K562 (cell line): ENCODE data around the gene SLCO2A1. TPM values are rescaled to one million over a fixed set of nuclear protein-coding genes. Genes with fewer than 3 reads are reported as not detected.

ENCODE experiments used
- ATAC-seq: fragments of 200-7000 bp; cut with Tn5 transposase; 3 replicates; pipeline ENCODE4 v1.9.1; 2020; ENCODE audit warnings: moderate library complexity
- BruUV-seq: library from RNA; stranded (reverse); fragments of 400-500 nt; replicated peaks from 2 replicates; lab custom pipeline; 2021; lab: Mats Ljungman, UMichigan
- CTCF ChIA-PET: fragments of 300-600 bp; formaldehyde crosslinking; extraction: SDS; loops from one replicate; lab custom pipeline; 2021; ENCODE audit warnings: low intra/inter-chr PET ratio; lab: Yijun Ruan, JAX
- POLR2A ChIA-PET: fragments of 300-600, 350-650 bp; sonication (Branson Sonifier 250); formaldehyde crosslinking; extraction: SDS; loops from one replicate; lab custom pipeline; 2021; ENCODE audit warnings: antibody characterized with exemption, inconsistent platforms; lab: Yijun Ruan, JAX
- DNase-seq, 4 experiments: peaks; one replicate each; pipeline versions ENCODE4 v3.0.0 to v3.0.0-alpha.2; 2011 to 2018; ENCODE audit warnings: low spot score in 3 of 4, mixed read lengths in 3 of 4; ENCODE audit errors: extremely low read depth in 1 of 4
- FAIRE-seq: peaks from 2 replicates; lab custom pipeline; 2011; peaks lifted over from hg19 to GRCh38; lab: Jason Lieb, UNC
- H2AFZ ChIP-seq: 2 replicates; pipeline ENCODE4 v1.6.0; 2011; ENCODE audit warnings: low read depth, low read length, control low read depth, inconsistent platforms
- H3K27ac ChIP-seq: fragments of 200-600 bp; 3 replicates; pipeline ENCODE4 v1.8.0; 2011; ENCODE audit warnings: low read depth, mild to moderate bottlenecking, control low read depth, inconsistent platforms, low read length, moderate library complexity, mixed read lengths; ENCODE audit errors: extremely low read depth
- H3K27me3 ChIP-seq, 2 experiments: fragments of 300-600 bp in 1 of 2; 2 replicates in 1 of 2; 3 replicates in 1 of 2; pipeline versions ENCODE4 v1.6.0 to v1.8.0; 2011; ENCODE audit warnings: inconsistent platforms in 2 of 2, low read length in 2 of 2, mild to moderate bottlenecking in 1 of 2, mixed read lengths in 1 of 2, moderate library complexity in 1 of 2; ENCODE audit not compliant: control insufficient read depth in 2 of 2, insufficient read depth in 2 of 2
- H3K36me3 ChIP-seq: fragments of 300-600 bp; 3 replicates; pipeline ENCODE4 v1.8.0; 2011; ENCODE audit warnings: mild to moderate bottlenecking, low read length, inconsistent platforms; ENCODE audit not compliant: control insufficient read depth, insufficient read depth
- H3K4me1 ChIP-seq, 2 experiments: fragments of 200-600 bp in 1 of 2; replicated peaks in 1 of 2; 2 replicates in 1 of 2; 3 replicates in 1 of 2; pipeline versions ENCODE4 v1.5.1 to v1.8.0; 2011; ENCODE audit warnings: inconsistent platforms in 2 of 2, low read length in 2 of 2, mild to moderate bottlenecking in 1 of 2, mixed read lengths in 1 of 2, moderate library complexity in 1 of 2; ENCODE audit not compliant: control insufficient read depth in 2 of 2, insufficient read depth in 2 of 2
- H3K4me2 ChIP-seq: 2 replicates; pipeline ENCODE4 v1.6.1; 2011; ENCODE audit warnings: low read length, control low read depth, inconsistent platforms, mixed read lengths; ENCODE audit not compliant: insufficient read depth
- H3K4me3 ChIP-seq: fragments of 200-600 bp; sonication (generic), shearing (Covaris generic); 2 replicates; pipeline ENCODE4 v1.5.1; 2016; ENCODE audit warnings: control low read depth, inconsistent platforms
- H3K79me2 ChIP-seq: fragments of 200-600 bp; 3 replicates; pipeline ENCODE4 v1.8.0; 2011; ENCODE audit warnings: low read length, inconsistent platforms; ENCODE audit not compliant: control insufficient read depth, insufficient read depth
- H3K9ac ChIP-seq, 2 experiments: 2 replicates each; pipeline versions ENCODE4 v1.6.0 to v1.6.1; 2011; ENCODE audit warnings: low read depth in 2 of 2, low read length in 2 of 2, control low read depth in 1 of 2, inconsistent platforms in 1 of 2, mild to moderate bottlenecking in 1 of 2, mixed read lengths in 1 of 2; ENCODE audit not compliant: insufficient read depth in 1 of 2
- H3K9me1 ChIP-seq: one replicate; pipeline ENCODE4 v1.6.0; 2011; ENCODE audit warnings: inconsistent platforms, mild to moderate bottlenecking, low read length, moderate library complexity; ENCODE audit not compliant: control insufficient read depth, insufficient read depth
- H3K9me3 ChIP-seq: replicated peaks from 2 replicates; pipeline ENCODE4 v1.5.1; 2011; ENCODE audit warnings: low read depth, low read length, inconsistent platforms; ENCODE audit not compliant: control insufficient read depth, insufficient read depth
- H4K20me1 ChIP-seq: replicated peaks from 2 replicates; pipeline ENCODE4 v1.6.1; 2011; ENCODE audit warnings: low read length, inconsistent platforms, mixed read lengths; ENCODE audit not compliant: control insufficient read depth, insufficient read depth
- C11orf30 ChIP-seq: fragments of 450-650 bp; IDR thresholded peaks from 2 replicates; pipeline ENCODE4 v1.6.1; 2016; ENCODE audit warnings: low read depth, mild to moderate bottlenecking
- GTF2E2 ChIP-seq: fragments of 200-800 bp; sonication (Bioruptor generic); IDR thresholded peaks from 2 replicates; pipeline ENCODE4 v1.6.1; 2016; ENCODE audit warnings: missing genetic modification characterization, missing compliant biosample characterization
- KHSRP ChIP-seq: fragments of 450-650 bp; IDR thresholded peaks from 2 replicates; pipeline ENCODE4 v1.6.1; 2017
- TCF3 ChIP-seq: sonication (generic); formaldehyde crosslinking; IDR thresholded peaks from 2 replicates; pipeline ENCODE4 v1.4.0; 2020; ENCODE audit warnings: mild to moderate bottlenecking, missing genetic modification reagents
- ZNF75A ChIP-seq: fragments of 450-650 bp; formaldehyde crosslinking; IDR thresholded peaks from 2 replicates; pipeline ENCODE4 v1.4.0; 2020; ENCODE audit warnings: mild to moderate bottlenecking
- WGBS: fragments of 100-300 bp; shearing (Covaris generic); methylation state at CpG from one replicate; pipeline ENCODE4 v1.1.6; 2016; ENCODE audit warnings: low coverage, mixed read lengths; ENCODE audit not compliant: insufficient coverage; ENCODE audit errors: missing lambda C conversion rate; 5-methylcytosine and 5-hydroxymethylcytosine counted together
- in situ Hi-C: fragments of 300-500 bp; cut with MboI; formaldehyde crosslinking; loops from 4 replicates; pipeline ENCODE4 v1.15.0; 2018; ENCODE audit warnings: inconsistent platforms, mixed read lengths
- intact Hi-C: fragments of 100-400 bp; cut with micrococcal nuclease; formaldehyde crosslinking; loops from 2 replicates; pipeline ENCODE4 v1.14.2; 2022
- polyA plus RNA-seq, 8 experiments: library from polyadenylated mRNA; depleted of rRNA in 4 of 8; stranded (reverse) in 5 of 8; unstranded in 3 of 8; fragments of >200 nt; fragmentation: Nextera tagmentation in 2 of 8; fragmentation: Illumina TruSeq in 1 of 8; extraction: Ambion mirVana in 2 of 8; extraction: Trizol in 1 of 8; gene quantifications; 2 replicates each; pipeline versions ENCODE4 v1.2.1 to v1.2.3, GENCODE V29; 2011 to 2014; ENCODE audit warnings: inconsistent platforms in 1 of 8, missing spikeins in 1 of 8
- total RNA-seq, 7 experiments: library from RNA; depleted of rRNA in 6 of 7; stranded (reverse); fragments of >200 nt in 6 of 7; fragmentation: Illumina TruSeq in 2 of 7; extraction: Trizol in 2 of 7; gene quantifications; 2 replicates each; pipeline versions ENCODE4 v1.2.1 to v1.2.3, GENCODE V29; 2011 to 2021; ENCODE audit warnings: low replicate concordance in 1 of 7
- TF ChIP-seq, protein P1 (sequence below): fragments of 250-450 bp; sonication (Bioruptor Pico); IDR thresholded peaks from 2 replicates; pipeline ENCODE4 v1.4.0; 2020; ENCODE audit warnings: borderline replicate concordance
- TF ChIP-seq, protein P2 (sequence below): sonication (generic); formaldehyde crosslinking; IDR thresholded peaks from 2 replicates; pipeline ENCODE4 v1.8.0; 2023; ENCODE audit warnings: mild to moderate bottlenecking, missing genetic modification reagents

Gene SLCO2A1
- total and polyA plus RNA-seq, 9 of the 15 experiments (the other 6 are each of a cell fraction or from before 2014, with no cell fraction given): 0.16 to 1.0 TPM; not detected in 7

DNA sequence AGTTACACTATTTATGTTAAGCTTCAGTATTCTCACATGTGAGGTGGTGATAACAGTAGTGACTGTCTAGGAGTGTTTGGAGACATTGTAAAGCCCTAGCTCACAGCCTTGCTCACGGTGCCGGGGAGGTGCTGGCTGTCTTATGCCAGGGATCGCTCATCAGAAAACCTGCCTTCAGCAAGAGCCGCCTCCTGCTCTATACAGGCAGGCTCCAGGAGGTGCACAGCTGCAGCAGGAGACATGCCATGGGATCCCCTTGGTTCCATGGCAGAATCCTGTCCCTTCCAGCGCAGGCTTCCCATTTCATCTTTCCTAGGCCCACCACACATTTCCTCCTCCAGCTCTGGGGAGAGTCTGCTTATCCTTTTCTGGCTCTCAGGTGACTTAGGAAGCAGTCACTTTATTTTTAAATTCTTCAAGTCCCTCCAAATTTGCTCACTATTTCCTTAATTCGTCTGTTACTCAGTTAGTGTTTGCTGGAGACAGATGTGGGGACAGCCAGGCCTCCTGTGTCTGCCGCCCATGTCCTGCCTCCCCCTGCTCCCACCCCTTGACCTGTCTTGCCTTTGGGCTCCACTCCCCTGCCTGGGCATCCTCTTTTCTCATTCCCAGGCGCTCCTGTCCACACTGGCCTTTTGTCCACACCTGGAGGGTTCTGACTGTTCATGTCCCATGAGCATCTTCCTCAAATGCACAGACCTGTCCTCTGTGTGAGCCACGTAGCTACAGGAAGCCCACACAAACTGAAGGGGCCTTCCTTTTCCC lies 31.7 kb downstream of the SLCO2A1 start:
- Histone ChIP-seq H3K4me2 (no peak overlapping the region), H2AFZ (no peak overlapping the region), H4K20me1 (0 out of 2 replicates have a peak, but pooled peaks cover 3% of the 10 kb centered on the region), H3K27me3 (peaks cover 6 to 49% of the 10 kb centered on the region in 2 experiments; a peak in 4 of 5 replicates), H3K9me3 (no peaks in the 10 kb centered on the region), H3K36me3 (no peaks in the 10 kb centered on the region), H3K4me3 (no peak overlapping the region), H3K27ac (no peak overlapping the region), H3K79me2 (no peaks in the 10 kb centered on the region), H3K4me1 (no peaks in the 10 kb centered on the region; a peak in 1 of 5 replicates), H3K9me1 (no peaks in the 10 kb centered on the region), H3K9ac (no peak overlapping the region)
- TF ChIP-seq C11orf30 (no peak), TCF3 (CRISPR knock-in tag) (no peak), ZNF75A (no peak), GTF2E2 (tag) (no peak), KHSRP (no peak)
- TF ChIP-seq, protein P1, sequence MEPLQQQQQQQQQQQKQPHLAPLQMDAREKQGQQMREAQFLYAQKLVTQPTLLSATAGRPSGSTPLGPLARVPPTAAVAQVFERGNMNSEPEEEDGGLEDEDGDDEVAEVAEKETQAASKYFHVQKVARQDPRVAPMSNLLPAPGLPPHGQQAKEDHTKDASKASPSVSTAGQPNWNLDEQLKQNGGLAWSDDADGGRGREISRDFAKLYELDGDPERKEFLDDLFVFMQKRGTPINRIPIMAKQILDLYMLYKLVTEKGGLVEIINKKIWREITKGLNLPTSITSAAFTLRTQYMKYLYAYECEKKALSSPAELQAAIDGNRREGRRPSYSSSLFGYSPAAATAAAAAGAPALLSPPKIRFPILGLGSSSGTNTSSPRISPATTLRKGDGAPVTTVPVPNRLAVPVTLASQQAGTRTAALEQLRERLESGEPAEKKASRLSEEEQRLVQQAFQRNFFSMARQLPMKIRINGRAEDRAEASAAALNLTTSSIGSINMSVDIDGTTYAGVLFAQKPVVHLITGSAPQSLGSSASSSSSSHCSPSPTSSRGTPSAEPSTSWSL (CRISPR knock-in tag): no peak
- TF ChIP-seq, protein P2, sequence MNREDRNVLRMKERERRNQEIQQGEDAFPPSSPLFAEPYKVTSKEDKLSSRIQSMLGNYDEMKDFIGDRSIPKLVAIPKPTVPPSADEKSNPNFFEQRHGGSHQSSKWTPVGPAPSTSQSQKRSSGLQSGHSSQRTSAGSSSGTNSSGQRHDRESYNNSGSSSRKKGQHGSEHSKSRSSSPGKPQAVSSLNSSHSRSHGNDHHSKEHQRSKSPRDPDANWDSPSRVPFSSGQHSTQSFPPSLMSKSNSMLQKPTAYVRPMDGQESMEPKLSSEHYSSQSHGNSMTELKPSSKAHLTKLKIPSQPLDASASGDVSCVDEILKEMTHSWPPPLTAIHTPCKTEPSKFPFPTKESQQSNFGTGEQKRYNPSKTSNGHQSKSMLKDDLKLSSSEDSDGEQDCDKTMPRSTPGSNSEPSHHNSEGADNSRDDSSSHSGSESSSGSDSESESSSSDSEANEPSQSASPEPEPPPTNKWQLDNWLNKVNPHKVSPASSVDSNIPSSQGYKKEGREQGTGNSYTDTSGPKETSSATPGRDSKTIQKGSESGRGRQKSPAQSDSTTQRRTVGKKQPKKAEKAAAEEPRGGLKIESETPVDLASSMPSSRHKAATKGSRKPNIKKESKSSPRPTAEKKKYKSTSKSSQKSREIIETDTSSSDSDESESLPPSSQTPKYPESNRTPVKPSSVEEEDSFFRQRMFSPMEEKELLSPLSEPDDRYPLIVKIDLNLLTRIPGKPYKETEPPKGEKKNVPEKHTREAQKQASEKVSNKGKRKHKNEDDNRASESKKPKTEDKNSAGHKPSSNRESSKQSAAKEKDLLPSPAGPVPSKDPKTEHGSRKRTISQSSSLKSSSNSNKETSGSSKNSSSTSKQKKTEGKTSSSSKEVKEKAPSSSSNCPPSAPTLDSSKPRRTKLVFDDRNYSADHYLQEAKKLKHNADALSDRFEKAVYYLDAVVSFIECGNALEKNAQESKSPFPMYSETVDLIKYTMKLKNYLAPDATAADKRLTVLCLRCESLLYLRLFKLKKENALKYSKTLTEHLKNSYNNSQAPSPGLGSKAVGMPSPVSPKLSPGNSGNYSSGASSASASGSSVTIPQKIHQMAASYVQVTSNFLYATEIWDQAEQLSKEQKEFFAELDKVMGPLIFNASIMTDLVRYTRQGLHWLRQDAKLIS (CRISPR knock-in tag): no peak
- FAIRE-seq (no peak), DNase-seq (no peak), ATAC-seq (no peak)
- intact Hi-C loops (no loop called here), in situ Hi-C loops (no loop called here)
- 0% methylated on average over 9 of the region's 9 CpGs for WGBS
- no TSS peak for BruUV-seq
- POLR2A ChIA-PET: no interaction called here
- CTCF ChIA-PET: no interaction called here
